Measurements from ENCODE around the gene PPP1R8.

DNA sequence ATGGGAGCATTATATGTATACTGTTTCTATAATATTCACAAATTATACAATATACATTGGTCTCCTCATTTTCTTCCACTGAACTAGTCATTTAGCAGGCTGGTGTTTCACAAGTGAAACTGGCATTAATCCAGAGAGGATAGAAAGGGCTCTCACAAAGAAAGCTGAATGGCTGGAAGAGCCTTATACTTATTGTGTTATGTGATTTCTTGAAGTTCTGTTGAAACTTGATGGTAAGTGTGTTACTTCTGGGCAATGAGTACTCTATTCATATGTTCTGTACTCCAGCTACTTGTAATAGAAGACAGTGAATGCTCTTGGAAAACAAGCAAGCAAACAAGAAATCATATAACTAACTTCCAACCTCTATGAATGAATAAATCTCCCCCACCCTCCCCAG, 42.7 kb upstream of the PPP1R8 start:
- TF ChIP-seq YY1 (IDR thresholded peaks at IDR 0.05; ENCODE audit: insufficient read depth, insufficient read length): no peak
- no peak for TF ChIP-seq ZNF274 (IDR thresholded peaks at IDR 0.05; ENCODE audit: low read depth, low read length)
- no peak for TF ChIP-seq SUZ12 (IDR thresholded peaks at IDR 0.05; ENCODE audit: extremely low read depth, insufficient read depth, insufficient read length)

Data from NT2/D1 (cell line).